GM12874 (cell line): Measurements from ENCODE around the gene SPINK1.

ENCODE experiments used
- CTCF ChIP-seq: IDR thresholded peaks from 2 replicates; pipeline ENCODE4 v1.5.1; 2011; ENCODE audit warnings: low read depth, mild to moderate bottlenecking, control low read depth, low read length, moderate library complexity; ENCODE audit not compliant: insufficient read depth

The SPINK1 gene

GRCh38 chr5:147776989-147777388 is 54.5 kb downstream of the SPINK1 start:
- TF ChIP-seq CTCF: no peak
